Smooth muscle cell (in vitro differentiated cells): ENCODE results near the gene HAT1. TPM values are rescaled to one million over a fixed set of nuclear protein-coding genes. Genes with fewer than 3 reads are reported as not detected.

Experiments used
- DNase-seq: peaks from one replicate; lab custom pipeline; 2025; ENCODE audit not compliant: unreplicated experiment; lab: John Stamatoyannopoulos, UW
- H2AFZ ChIP-seq: fragments of 200-600 bp; sonication (generic); 2 replicates; pipeline ENCODE4 v1.6.0; 2016; ENCODE audit warnings: antibody characterized with exemption, low read depth, mild to moderate bottlenecking
- H3F3A ChIP-seq: fragments of 200-600 bp; sonication (generic); 2 replicates; pipeline ENCODE4 v1.6.0; 2017; ENCODE audit warnings: antibody characterized with exemption, low read depth
- H3K27ac ChIP-seq: fragments of 200-600 bp; sonication (generic); 2 replicates; pipeline ENCODE4 v1.5.1; 2016; ENCODE audit warnings: low read depth, mild to moderate bottlenecking
- H3K27me3 ChIP-seq: fragments of 200-600 bp; sonication (generic); 2 replicates; pipeline ENCODE4 v1.6.1; 2016; ENCODE audit warnings: low read depth, mild to moderate bottlenecking
- H3K36me3 ChIP-seq: fragments of 200-600 bp; sonication (generic); 2 replicates; pipeline ENCODE4 v1.5.1; 2016; ENCODE audit warnings: low read depth
- H3K4me1 ChIP-seq: fragments of 200-600 bp; sonication (generic); 2 replicates; pipeline ENCODE4 v1.5.1; 2016; ENCODE audit warnings: low read depth
- H3K4me2 ChIP-seq: fragments of 200-600 bp; sonication (generic); 2 replicates; pipeline ENCODE4 v1.6.0; 2016; ENCODE audit warnings: mild to moderate bottlenecking
- H3K4me3 ChIP-seq: fragments of 200-600 bp; sonication (generic); 2 replicates; pipeline ENCODE4 v1.5.1; 2016; ENCODE audit warnings: mild to moderate bottlenecking
- H3K79me2 ChIP-seq: fragments of 200-600 bp; sonication (generic); 2 replicates; pipeline ENCODE4 v1.6.0; 2016; ENCODE audit warnings: low read depth, mild to moderate bottlenecking
- H3K9ac ChIP-seq: fragments of 200-600 bp; sonication (generic); 2 replicates; pipeline ENCODE4 v1.6.0; 2016; ENCODE audit warnings: low read depth
- H3K9me3 ChIP-seq: fragments of 200-600 bp; sonication (generic); replicated peaks from 2 replicates; pipeline ENCODE4 v1.5.1; 2016; ENCODE audit warnings: low read depth
- H4K20me1 ChIP-seq: fragments of 200-600 bp; sonication (generic); 2 replicates; pipeline ENCODE4 v1.6.0; 2016; ENCODE audit warnings: low read depth
- WGBS: methylation state at CpG from one replicate; pipeline ENCODE4 v1.1.7; 2016; ENCODE audit warnings: low lambda C conversion rate; 5-methylcytosine and 5-hydroxymethylcytosine counted together
- polyA plus RNA-seq: library from polyadenylated mRNA; unstranded; fragments of >200 nt; fragmentation: Nextera tagmentation; extraction: Ambion mirVana; gene quantifications from 2 replicates; pipeline ENCODE4 v1.2.1, GENCODE V29; 2016
- total RNA-seq: library from RNA; depleted of rRNA; stranded (reverse); fragments of >200 nt; gene quantifications from 2 replicates; pipeline ENCODE4 v1.2.3, GENCODE V29; 2014
- TF ChIP-seq, protein P1 (sequence below): fragments of 200-600 bp; sonication (generic); IDR thresholded peaks from 2 replicates; pipeline ENCODE4 v1.5.1; 2017; ENCODE audit warnings: borderline replicate concordance, mild to moderate bottlenecking, antibody characterized with exemption; ENCODE audit not compliant: insufficient read depth, poor library complexity, severe bottlenecking

HAT1 gene, protein sequence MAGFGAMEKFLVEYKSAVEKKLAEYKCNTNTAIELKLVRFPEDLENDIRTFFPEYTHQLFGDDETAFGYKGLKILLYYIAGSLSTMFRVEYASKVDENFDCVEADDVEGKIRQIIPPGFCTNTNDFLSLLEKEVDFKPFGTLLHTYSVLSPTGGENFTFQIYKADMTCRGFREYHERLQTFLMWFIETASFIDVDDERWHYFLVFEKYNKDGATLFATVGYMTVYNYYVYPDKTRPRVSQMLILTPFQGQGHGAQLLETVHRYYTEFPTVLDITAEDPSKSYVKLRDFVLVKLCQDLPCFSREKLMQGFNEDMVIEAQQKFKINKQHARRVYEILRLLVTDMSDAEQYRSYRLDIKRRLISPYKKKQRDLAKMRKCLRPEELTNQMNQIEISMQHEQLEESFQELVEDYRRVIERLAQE
- total RNA-seq (46.7 and 65.7 TPM in 2 replicates), polyA plus RNA-seq (56.6 and 59.1 TPM in 2 replicates)

DNA sequence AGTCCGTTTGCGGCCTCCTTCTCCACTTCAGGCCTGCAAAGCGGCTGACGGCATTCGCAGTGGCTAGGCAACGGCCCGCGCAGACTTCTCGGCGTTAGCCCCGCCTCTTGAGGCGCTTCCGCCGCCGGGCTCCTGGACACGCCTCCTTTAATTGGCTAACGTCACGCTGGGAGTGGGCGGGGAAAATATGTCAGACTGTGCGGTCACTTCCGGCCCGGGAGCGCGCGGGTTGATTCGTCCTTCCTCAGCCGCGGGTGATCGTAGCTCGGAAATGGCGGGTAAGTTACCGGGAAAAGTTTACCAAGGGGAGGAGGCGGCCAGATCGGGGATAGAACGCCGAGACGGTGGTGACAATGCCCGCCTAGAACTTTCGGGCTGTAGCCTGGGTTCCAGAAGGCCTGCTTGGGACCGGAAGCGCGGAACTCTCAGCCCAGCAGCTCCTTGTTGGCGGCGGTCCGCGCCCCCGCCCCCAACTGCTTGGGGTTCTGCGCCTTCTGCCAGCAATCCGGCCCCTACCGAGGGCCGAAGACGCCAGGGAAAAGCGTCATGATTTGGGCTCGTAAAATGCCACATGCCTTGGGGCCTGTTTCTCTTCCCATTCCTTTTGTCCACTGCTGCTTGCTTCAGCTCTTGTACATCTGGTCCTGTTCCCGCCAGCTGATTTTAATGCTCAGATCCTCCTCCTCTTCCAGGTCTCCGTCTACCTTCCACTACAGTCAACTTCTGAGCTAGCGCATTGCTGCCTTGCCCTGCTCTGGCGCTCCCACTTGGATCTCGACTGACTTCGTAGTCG lies at the start of gene HAT1:
TSS of gene HAT1 (plus strand) at position 232 of the 793 bp plus-strand sequence. CDS start at position 272, 40 bp downstream.
- Histone ChIP-seq H3K36me3 (no peaks in the 10 kb centered on the region), H4K20me1 (no peaks in the 10 kb centered on the region), H3K79me2 (peaks cover 38% of the 10 kb centered on the region), H3K27ac (peak within 1 kb of the TSS; percentile 98), H3K4me2 (peak within 1 kb of the TSS; percentile 93), H3K4me3 (peak within 1 kb of the TSS; percentile 74), H3F3A (no peaks in the 10 kb centered on the region), H3K4me1 (peaks cover 9% of the 10 kb centered on the region), H2AFZ (peak within 1 kb of the TSS; percentile 84), H3K9me3 (no peaks in the 10 kb centered on the region), H3K9ac (peak within 1 kb of the TSS; percentile 95), H3K27me3 (no peaks in the 10 kb centered on the region)
- under 1% methylated on average over 60 of the region's 61 CpGs for WGBS
- DNase-seq = peak; percentile 94
- TF ChIP-seq, protein P1, sequence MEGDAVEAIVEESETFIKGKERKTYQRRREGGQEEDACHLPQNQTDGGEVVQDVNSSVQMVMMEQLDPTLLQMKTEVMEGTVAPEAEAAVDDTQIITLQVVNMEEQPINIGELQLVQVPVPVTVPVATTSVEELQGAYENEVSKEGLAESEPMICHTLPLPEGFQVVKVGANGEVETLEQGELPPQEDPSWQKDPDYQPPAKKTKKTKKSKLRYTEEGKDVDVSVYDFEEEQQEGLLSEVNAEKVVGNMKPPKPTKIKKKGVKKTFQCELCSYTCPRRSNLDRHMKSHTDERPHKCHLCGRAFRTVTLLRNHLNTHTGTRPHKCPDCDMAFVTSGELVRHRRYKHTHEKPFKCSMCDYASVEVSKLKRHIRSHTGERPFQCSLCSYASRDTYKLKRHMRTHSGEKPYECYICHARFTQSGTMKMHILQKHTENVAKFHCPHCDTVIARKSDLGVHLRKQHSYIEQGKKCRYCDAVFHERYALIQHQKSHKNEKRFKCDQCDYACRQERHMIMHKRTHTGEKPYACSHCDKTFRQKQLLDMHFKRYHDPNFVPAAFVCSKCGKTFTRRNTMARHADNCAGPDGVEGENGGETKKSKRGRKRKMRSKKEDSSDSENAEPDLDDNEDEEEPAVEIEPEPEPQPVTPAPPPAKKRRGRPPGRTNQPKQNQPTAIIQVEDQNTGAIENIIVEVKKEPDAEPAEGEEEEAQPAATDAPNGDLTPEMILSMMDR = no peak

DNA sequence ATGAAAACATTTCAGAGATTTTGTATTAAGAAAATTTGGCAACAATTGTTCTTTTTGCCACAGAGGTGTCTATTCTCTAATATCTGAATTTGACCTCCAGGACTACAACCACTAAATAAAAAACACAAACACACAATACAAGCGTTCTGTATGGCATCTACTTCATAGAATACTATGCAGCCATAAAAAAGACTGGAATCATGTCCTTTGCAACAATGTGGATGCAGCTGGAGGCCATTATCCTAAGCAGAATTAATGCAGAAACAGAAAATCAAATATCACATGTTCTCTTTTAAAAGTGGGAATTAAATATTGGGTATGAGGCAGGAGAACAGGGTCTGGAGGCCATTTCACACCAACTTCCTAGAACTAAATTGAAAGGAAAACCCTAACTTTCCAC lies 47.7 kb upstream of the HAT1 start:
- Histone ChIP-seq H3K79me2 (peaks cover 5% of the 10 kb centered on the region), H3K4me2 (no peak overlapping the region), H3F3A (peaks cover 5% of the 10 kb centered on the region), H3K9ac (no peak overlapping the region), H3K4me3 (no peak overlapping the region), H4K20me1 (peaks cover 7% of the 10 kb centered on the region), H3K4me1 (peaks cover 8% of the 10 kb centered on the region), H3K36me3 (peaks cover 6% of the 10 kb centered on the region), H3K27me3 (no peaks in the 10 kb centered on the region), H3K9me3 (no peaks in the 10 kb centered on the region), H3K27ac (no peak overlapping the region), H2AFZ (no peak overlapping the region)
- TF ChIP-seq, protein P1 = no peak
- WGBS = 94% methylated on average over 1 of the region's 1 CpG
- DNase-seq = no peak

DNA sequence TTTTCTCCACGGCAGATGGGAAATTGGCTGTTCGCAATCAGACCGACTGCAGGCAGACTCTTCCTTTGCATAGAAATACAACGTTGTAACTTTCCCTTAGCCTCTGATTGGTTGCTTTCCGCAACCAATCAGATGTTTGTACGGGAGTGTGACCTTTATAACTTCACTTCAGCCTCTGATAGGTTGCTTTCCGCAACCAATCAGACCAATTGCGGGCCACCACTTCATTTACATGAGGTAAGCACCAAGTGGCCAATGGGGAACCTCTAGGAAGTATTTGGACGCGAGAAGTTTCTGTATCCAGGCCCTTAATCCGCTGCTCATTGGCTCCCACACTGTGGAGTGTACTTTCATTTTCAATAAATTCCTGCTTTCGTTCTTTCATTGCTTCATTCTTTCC lies 47.3 kb upstream of the HAT1 start:
- Histone ChIP-seq H3F3A (peaks cover 7% of the 10 kb centered on the region), H2AFZ (no peak overlapping the region), H3K27me3 (no peaks in the 10 kb centered on the region), H3K9ac (no peak overlapping the region), H3K4me1 (peaks cover 8% of the 10 kb centered on the region), H3K36me3 (peaks cover 6% of the 10 kb centered on the region), H3K9me3 (no peaks in the 10 kb centered on the region), H3K79me2 (peaks cover 5% of the 10 kb centered on the region), H3K4me2 (no peak overlapping the region), H3K4me3 (no peak overlapping the region), H4K20me1 (peaks cover 11% of the 10 kb centered on the region), H3K27ac (no peak overlapping the region)
- DNase-seq = no peak
- TF ChIP-seq, protein P1 = no peak
- 94% methylated on average over 12 of the region's 12 CpGs for WGBS
